Upper lobe of left lung (tissue), 6 donors: ENCODE data around the gene CAPN12. TPM values are rescaled to one million over a fixed set of nuclear protein-coding genes. Genes with fewer than 3 reads are reported as not detected.

Experiments
- ATAC-seq, 2 donors: fragments of 200-7000 bp; cut with Tn5 transposase; one replicate each; pipeline ENCODE4 v1.9.1; 2022; ENCODE audit warnings: mild to moderate bottlenecking in 2 of 2, moderate library complexity in 2 of 2; ENCODE audit not compliant: low FRiP score in 2 of 2
- DNase-seq, 2 donors: peaks; one replicate each; pipeline ENCODE4 v3.0.0-alpha.2; 2019 to 2020
- H3K27ac ChIP-seq, 4 donors: fragments of 200-600 bp; sonication (generic); one replicate each; pipeline ENCODE4 v1.5.1; 2016 to 2019
- H3K27me3 ChIP-seq, 4 donors: fragments of 200-600 bp; sonication (generic); one replicate each; pipeline ENCODE4 v1.5.1; 2017 to 2019
- H3K36me3 ChIP-seq, 4 donors: fragments of 200-600 bp; sonication (generic); one replicate each; pipeline ENCODE4 v1.5.1; 2016 to 2019
- H3K4me1 ChIP-seq, 4 donors: fragments of 200-600 bp; sonication (generic); one replicate each; pipeline ENCODE4 v1.5.1; 2018 to 2019
- H3K4me3 ChIP-seq, 4 donors: fragments of 200-600 bp; sonication (generic); one replicate each; pipeline ENCODE4 v1.5.1; 2017 to 2019; ENCODE audit warnings: mild to moderate bottlenecking in 2 of 4, moderate library complexity in 1 of 4
- H3K9me3 ChIP-seq, 4 donors: fragments of 200-600 bp; sonication (generic); one replicate each; pipeline ENCODE4 v1.5.1; 2018 to 2019
- EP300 ChIP-seq, 4 donors: sonication (generic); formaldehyde crosslinking; IDR thresholded peaks; one replicate each; pipeline ENCODE4 v1.5.1; 2017; ENCODE audit warnings: antibody characterized with exemption in 4 of 4, control low read depth in 2 of 4
- POLR2A ChIP-seq, 4 donors: fragments of 450-650 bp; IDR thresholded peaks; one replicate each; pipeline ENCODE4 v1.5.1; 2016 to 2017; ENCODE audit warnings: antibody characterized with exemption in 4 of 4, mild to moderate bottlenecking in 2 of 4
- POLR2AphosphoS5 ChIP-seq, 2 donors: sonication (generic); formaldehyde crosslinking; IDR thresholded peaks; one replicate each; pipeline ENCODE4 v1.5.1; 2017; ENCODE audit warnings: antibody characterized with exemption in 2 of 2
- WGBS, 2 donors: methylation state at CpG; one replicate each; pipeline ENCODE4 v1.1.5; 2017 to 2018; 5-methylcytosine and 5-hydroxymethylcytosine counted together
- total RNA-seq, 6 donors: library from RNA; depleted of rRNA in 4 of 6; stranded (reverse); fragments of >200 nt in 4 of 6; gene quantifications; one replicate each; pipeline versions ENCODE4 v1.1.0 to v1.2.1, GENCODE V29; 2016 to 2021
- TF ChIP-seq, protein P1 (sequence below), 6 experiments: fragments of 450-650 bp in 4 of 6; fragments of 200-600 bp in 2 of 6; sonication (generic) in 2 of 6; IDR thresholded peaks; one replicate each; pipeline ENCODE4 v1.5.1; 2016 to 2019; ENCODE audit warnings: antibody characterized with exemption in 6 of 6
- donor health status: DM: no; HTN: no; CAD: no; lungs with moderate emphysema.
- donor health status: DM: no; HTN: yes; CAD: no; lungs with severe emphysema.

CAPN12 gene
- total RNA-seq, 6 donors from 2014 or later, result 5.2 to 93.2 (median 11.1) TPM

DNA sequence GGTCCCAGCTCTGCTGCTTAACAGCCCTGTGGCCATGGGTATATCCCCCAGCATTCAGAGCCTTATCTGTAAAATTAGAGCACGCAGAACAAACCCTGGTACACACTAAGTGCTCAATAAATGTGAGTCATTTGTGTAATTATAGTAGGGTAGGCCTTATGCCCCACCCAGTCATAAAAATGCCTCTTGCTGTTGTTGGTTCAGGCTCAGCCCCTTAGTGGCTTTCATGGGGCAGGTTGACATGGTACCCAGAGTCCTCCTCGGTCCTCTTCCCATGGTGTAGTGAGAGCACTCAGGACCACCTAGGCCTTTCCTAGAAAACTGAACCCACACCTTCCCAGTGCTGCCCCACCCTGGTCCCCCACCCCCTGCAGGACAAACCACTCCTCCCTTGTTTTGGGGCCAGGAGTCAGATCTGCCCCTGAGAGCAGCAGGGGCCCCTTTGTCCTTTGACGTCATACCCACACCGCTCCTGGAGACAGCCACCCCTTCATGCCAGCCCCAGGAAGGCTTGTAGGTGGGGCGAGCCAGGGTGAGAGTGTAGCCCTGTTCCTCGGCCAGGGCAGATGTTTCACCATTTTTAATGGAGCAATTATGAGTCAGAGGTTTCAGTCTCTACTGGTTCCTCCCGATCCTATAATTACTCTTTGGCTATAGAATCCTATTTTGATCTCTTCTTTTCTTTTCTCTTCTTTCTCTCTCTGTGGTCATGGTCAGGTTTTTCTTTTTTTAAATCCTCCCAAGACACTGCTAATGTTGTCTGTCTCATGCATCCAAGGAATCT, 60.0 kb downstream of the CAPN12 start:
- peak; percentile 79 to 83 for ATAC-seq
- 20 to 24% methylated on average over 6 to 7 of the region's 7 CpGs for WGBS, 2 donors
- TF ChIP-seq POLR2A (IDR thresholded peaks at IDR 0.05) (peak in 1 of 4 donors; percentile 32), POLR2AphosphoS5 (IDR thresholded peaks at IDR 0.05) (no peak)
- TF ChIP-seq, protein P1, sequence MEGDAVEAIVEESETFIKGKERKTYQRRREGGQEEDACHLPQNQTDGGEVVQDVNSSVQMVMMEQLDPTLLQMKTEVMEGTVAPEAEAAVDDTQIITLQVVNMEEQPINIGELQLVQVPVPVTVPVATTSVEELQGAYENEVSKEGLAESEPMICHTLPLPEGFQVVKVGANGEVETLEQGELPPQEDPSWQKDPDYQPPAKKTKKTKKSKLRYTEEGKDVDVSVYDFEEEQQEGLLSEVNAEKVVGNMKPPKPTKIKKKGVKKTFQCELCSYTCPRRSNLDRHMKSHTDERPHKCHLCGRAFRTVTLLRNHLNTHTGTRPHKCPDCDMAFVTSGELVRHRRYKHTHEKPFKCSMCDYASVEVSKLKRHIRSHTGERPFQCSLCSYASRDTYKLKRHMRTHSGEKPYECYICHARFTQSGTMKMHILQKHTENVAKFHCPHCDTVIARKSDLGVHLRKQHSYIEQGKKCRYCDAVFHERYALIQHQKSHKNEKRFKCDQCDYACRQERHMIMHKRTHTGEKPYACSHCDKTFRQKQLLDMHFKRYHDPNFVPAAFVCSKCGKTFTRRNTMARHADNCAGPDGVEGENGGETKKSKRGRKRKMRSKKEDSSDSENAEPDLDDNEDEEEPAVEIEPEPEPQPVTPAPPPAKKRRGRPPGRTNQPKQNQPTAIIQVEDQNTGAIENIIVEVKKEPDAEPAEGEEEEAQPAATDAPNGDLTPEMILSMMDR (IDR thresholded peaks at IDR 0.05), result no peak

DNA sequence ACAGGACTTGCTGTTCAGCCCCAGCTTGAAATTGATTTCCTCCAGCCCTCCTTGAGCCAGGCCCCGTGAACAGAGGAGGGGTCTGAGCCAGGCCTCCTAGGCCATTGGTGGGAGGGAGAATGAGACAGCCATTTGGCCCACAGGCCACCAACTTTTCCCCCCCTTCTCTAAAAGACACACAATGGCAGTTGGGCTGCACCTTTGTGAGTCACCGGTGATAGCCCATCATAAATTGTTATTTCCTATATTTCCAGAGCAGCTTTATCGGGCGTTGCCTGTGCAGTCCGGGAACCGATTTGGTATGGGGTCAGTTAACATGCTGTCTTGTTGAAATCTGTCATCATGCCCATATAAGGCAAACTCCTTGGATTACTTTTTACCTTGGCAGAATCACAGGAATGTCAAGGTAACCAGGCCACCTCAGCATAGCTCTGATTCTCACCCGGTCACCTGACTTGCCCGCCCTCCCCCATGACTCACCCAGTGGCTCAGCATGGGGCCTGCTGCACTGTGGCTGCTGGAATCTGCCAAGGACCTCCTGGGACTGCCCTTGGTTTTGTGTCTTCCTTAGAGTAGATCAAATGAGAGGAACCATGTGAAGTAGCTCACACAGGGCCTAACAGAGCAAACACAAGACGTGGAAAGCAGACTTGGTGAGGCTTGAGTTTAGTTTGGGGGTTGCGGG, 60.7 kb downstream of the CAPN12 start:
- peak in 1 of 2 donors; percentile 95 for DNase-seq
- Histone ChIP-seq H3K27ac (peak overlapping the region; percentile 92 to 96 (median 93)), H3K4me3 (no peak overlapping the region), H3K36me3 (peaks cover 0 to 5% (median 0%) of the 10 kb centered on the region in 4 donors), H3K4me1 (peaks cover 96 to 100% (median 98%) of the 10 kb centered on the region in 4 donors), H3K27me3 (no peaks in the 10 kb centered on the region), H3K9me3 (no peaks in the 10 kb centered on the region)
- peak; percentile 81 to 94 for ATAC-seq
- 34 to 40% methylated on average over 9 to 10 of the region's 10 CpGs for WGBS, 2 donors
- peak in 1 of 4 donors; percentile 45 for TF ChIP-seq POLR2A (IDR thresholded peaks at IDR 0.05)
- TF ChIP-seq, protein P1 (IDR thresholded peaks at IDR 0.05), result no peak
- peak; percentile 52 to 60 for TF ChIP-seq POLR2AphosphoS5 (IDR thresholded peaks at IDR 0.05)
- peak in 2 of 4 donors; percentile 53 to 68 for TF ChIP-seq EP300 (IDR thresholded peaks at IDR 0.05)

More for the DNA sequence above, 60.0 kb downstream of the CAPN12 start:
- Histone ChIP-seq H3K27ac (peak overlapping the region; percentile 92 to 96 (median 93)), H3K36me3 (peaks cover 0 to under 1% (median 0%) of the 10 kb centered on the region in 4 donors), H3K9me3 (no peaks in the 10 kb centered on the region), H3K4me3 (no peak overlapping the region), H3K27me3 (no peaks in the 10 kb centered on the region), H3K4me1 (peaks cover 96 to 100% (median 98%) of the 10 kb centered on the region in 4 donors)
- peak in 1 of 2 donors; percentile 84 for DNase-seq

DNA sequence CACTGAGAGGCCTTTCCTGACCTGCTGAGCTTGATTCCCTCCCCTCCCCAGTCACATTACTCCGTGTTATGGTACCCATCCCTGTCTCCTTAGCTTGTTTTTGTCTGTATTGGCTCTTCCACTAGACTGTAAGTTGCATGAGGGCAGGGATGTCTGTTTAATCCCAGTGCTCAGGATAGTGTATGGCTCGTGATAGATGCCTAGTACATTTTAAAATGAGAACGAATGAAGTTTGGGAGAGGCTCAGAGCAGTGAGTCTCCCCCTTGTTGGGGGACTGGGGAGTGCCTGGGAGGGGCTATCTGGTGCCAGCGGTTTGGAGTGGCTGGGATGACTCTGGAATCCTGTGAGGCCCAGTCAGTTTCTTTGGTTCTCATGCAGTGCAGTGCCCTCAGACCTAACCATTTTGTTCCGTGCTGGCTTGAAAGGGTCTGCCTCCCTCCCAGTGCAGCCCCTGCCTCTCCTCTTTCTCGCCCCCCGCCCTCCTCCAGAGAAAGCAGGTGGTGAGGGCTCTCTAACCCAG, 61.3 kb downstream of the CAPN12 start:
- no peak for ATAC-seq
- 73 to 84% methylated on average over 6 to 7 of the region's 7 CpGs for WGBS, 2 donors

DNA sequence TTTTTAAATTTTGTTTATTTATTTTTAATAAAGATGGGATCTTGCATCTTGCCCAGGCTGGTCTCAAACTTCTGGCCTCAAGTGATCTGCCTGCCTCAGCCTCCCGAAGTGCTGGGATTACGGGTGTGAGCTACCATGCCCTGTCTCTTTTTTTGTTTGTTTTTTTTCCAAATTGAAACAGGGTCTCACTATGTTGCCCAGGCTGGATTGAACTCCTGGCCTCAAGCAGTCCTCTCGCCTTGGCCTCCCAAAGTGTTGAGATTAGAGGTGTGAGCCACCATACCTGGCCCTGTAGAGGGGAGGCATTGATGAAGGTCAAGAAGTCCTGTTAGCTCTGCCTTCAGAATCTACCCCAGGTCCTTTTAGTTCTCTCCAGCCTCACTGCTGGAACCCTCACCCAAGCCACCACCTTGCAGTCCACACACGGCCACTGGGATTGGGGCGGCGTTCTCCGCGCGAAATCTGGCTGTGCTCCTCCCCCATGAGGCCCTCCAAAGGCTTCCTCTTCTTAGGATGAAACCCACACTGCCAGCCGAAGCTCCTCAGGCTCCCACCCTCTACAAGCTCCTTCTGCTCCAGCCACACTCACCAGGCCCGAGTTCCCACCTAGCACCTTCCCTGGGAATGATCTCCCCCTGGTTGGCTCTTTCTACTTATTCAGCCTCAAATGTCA, 61.9 kb downstream of the CAPN12 start:
- TF ChIP-seq, protein P1 (IDR thresholded peaks at IDR 0.05), result no peak
- TF ChIP-seq EP300 (IDR thresholded peaks at IDR 0.05) (no peak), POLR2AphosphoS5 (IDR thresholded peaks at IDR 0.05) (no peak), POLR2A (IDR thresholded peaks at IDR 0.05) (no peak)
- peak in 1 of 2 donors; percentile 70 for DNase-seq
- peaks cover 0 to 5% (median 0%) of the 10 kb centered on the region in 4 donors for H3K36me3 ChIP-seq
- no peak for ATAC-seq
- H3K27ac ChIP-seq, result peak overlapping the region; percentile 92 to 96 (median 93)
- 76 to 89% methylated on average over 10 to 11 of the region's 11 CpGs for WGBS, 2 donors
- no peaks in the 10 kb centered on the region for H3K27me3 ChIP-seq
- peaks cover 96 to 100% (median 98%) of the 10 kb centered on the region in 4 donors for H3K4me1 ChIP-seq
- H3K4me3 ChIP-seq, result no peak overlapping the region
- no peaks in the 10 kb centered on the region for H3K9me3 ChIP-seq

More for the DNA sequence above, 61.3 kb downstream of the CAPN12 start:
- DNase-seq, result no peak
- H3K9me3 ChIP-seq, result no peaks in the 10 kb centered on the region
- TF ChIP-seq POLR2A (IDR thresholded peaks at IDR 0.05), result no peak
- no peak for TF ChIP-seq EP300 (IDR thresholded peaks at IDR 0.05)
- TF ChIP-seq, protein P1 (IDR thresholded peaks at IDR 0.05), result no peak
- TF ChIP-seq POLR2AphosphoS5 (IDR thresholded peaks at IDR 0.05), result no peak
- H3K4me1 ChIP-seq, result peaks cover 96 to 100% (median 97%) of the 10 kb centered on the region in 4 donors
- H3K27me3 ChIP-seq, result no peaks in the 10 kb centered on the region
- H3K36me3 ChIP-seq, result peaks cover 0 to 5% (median 0%) of the 10 kb centered on the region in 4 donors
- no peak overlapping the region for H3K4me3 ChIP-seq
- H3K27ac ChIP-seq, result peak overlapping the region; percentile 92 to 96 (median 93)

Other genes with a start within 250 kb of the CAPN12 start
- 10 to 100 TPM in 3 of 6 donors, 1 to 10 TPM in 3; 6.2 to 28.3 (median 9.9) TPM for gene MAP4K1, start 126.5 kb downstream of the CAPN12 start, total RNA-seq
- gene EIF3K, start 125.3 kb downstream of the CAPN12 start, total RNA-seq, result 100 to 1,000 TPM; 142 to 404 (median 242) TPM
- gene ACTN4, start 96.8 kb downstream of the CAPN12 start, total RNA-seq, result 100 to 1,000 TPM; 162 to 636 (median 512) TPM
- not detected for gene LGALS7, start 29.0 kb upstream of the CAPN12 start, total RNA-seq
- 10 to 100 TPM in 1 of 6 donors, not detected in 5; 12.4 TPM for gene LGALS7B, start 44.7 kb upstream of the CAPN12 start, total RNA-seq
- 10 to 100 TPM in 1 of 6 donors, 1 to 10 TPM in 5; 3.1 to 12.3 (median 5.0) TPM for gene LGALS4, start 68.5 kb upstream of the CAPN12 start, total RNA-seq
- 100 to 1,000 TPM; 104 to 225 (median 189) TPM for gene ECH1, start 87.3 kb upstream of the CAPN12 start, total RNA-seq
- 100 to 1,000 TPM; 156 to 274 (median 178) TPM for gene HNRNPL, start 105.5 kb upstream of the CAPN12 start, total RNA-seq
- gene RINL, start 133.8 kb upstream of the CAPN12 start, total RNA-seq, result 10 to 100 TPM in 5 of 6 donors, 1 to 10 TPM in 1; 8.7 to 23.1 (median 13.2) TPM
- 10 to 100 TPM; 45.2 to 93.2 (median 59.1) TPM for gene SIRT2, start 155.1 kb upstream of the CAPN12 start, total RNA-seq
- gene NFKBIB, start 155.5 kb upstream of the CAPN12 start, total RNA-seq, result 10 to 100 TPM; 22.8 to 38.4 (median 31.6) TPM
- 1 to 10 TPM in 3 of 6 donors, under 1 TPM in 2, not detected in 1; 0.49 to 4.2 (median 1.3) TPM for gene CCER2, start 167.7 kb upstream of the CAPN12 start, total RNA-seq
- gene SARS2, start 186.3 kb upstream of the CAPN12 start, total RNA-seq, result 10 to 100 TPM; 14.3 to 54.5 (median 23.0) TPM
- gene MRPS12, start 186.5 kb upstream of the CAPN12 start, total RNA-seq, result 10 to 100 TPM in 4 of 6 donors, 1 to 10 TPM in 2; 3.1 to 38.3 (median 26.0) TPM
- gene FBXO17, start 231.3 kb upstream of the CAPN12 start, total RNA-seq, result 10 to 100 TPM in 3 of 6 donors, 1 to 10 TPM in 3; 5.0 to 18.9 (median 10.4) TPM